HPDE6-E6E7 (cell line): ENCODE results near the gene CYP2B6.
"Not testable (repeated sequence)": the region's sequence is repeated elsewhere in the genome, so short reads cannot be mapped to it uniquely, and the experiment has no call there.

Experiments used
- DNase-seq: peaks from one replicate; pipeline ENCODE4 v3.0.0; 2011; ENCODE audit warnings: missing footprints; ENCODE audit errors: extremely low spot score

CYP2B6 gene

GRCh38 chr19:40980743-40981442, 10.2 kb upstream of the CYP2B6 start:
- not testable (repeated sequence) for DNase-seq

- DNase-seq, result no peak
Observed at GRCh38 chr19:40981591-40981990, 9.5 kb upstream of the CYP2B6 start.

GRCh38 chr19:40982594-40983101, 8.4 kb upstream of the CYP2B6 start:
- no peak for DNase-seq

- no peak for DNase-seq
Observed at GRCh38 chr19:40989453-40989852, 1.6 kb upstream of the CYP2B6 start.

- DNase-seq, result no peak
Observed at GRCh38 chr19:40995355-40995754, 4.3 kb downstream of the CYP2B6 start.

GRCh38 chr19:40999018-40999417, 7.9 kb downstream of the CYP2B6 start:
- not testable (repeated sequence) for DNase-seq

- DNase-seq, result no peak
Observed at GRCh38 chr19:41000310-41000737, 9.2 kb downstream of the CYP2B6 start.

GRCh38 chr19:41001243-41001971, 10.3 kb downstream of the CYP2B6 start:
- DNase-seq, result no peak

GRCh38 chr19:41003656-41004055, 12.6 kb downstream of the CYP2B6 start:
- not testable (repeated sequence) for DNase-seq

GRCh38 chr19:41009700-41010235, 18.7 kb downstream of the CYP2B6 start:
- DNase-seq, result no peak

- no peak for DNase-seq
Observed at GRCh38 chr19:41013359-41013758, 22.3 kb downstream of the CYP2B6 start.

- DNase-seq, result no peak
Observed at GRCh38 chr19:41014643-41015042, 23.6 kb downstream of the CYP2B6 start.

- DNase-seq, result no peak
Observed at GRCh38 chr19:41016488-41017071, 25.5 kb downstream of the CYP2B6 start.

- no peak for DNase-seq
Observed at GRCh38 chr19:41018736-41019290, 27.7 kb downstream of the CYP2B6 start.

GRCh38 chr19:41019346-41019745, 28.3 kb downstream of the CYP2B6 start:
- no peak for DNase-seq

GRCh38 chr19:41023193-41023592, 32.1 kb downstream of the CYP2B6 start:
- no peak for DNase-seq

- no peak for DNase-seq
Observed at GRCh38 chr19:41025411-41025810, 34.3 kb downstream of the CYP2B6 start.

GRCh38 chr19:41025871-41026270, 34.8 kb downstream of the CYP2B6 start:
- no peak for DNase-seq

GRCh38 chr19:41027273-41027967, 36.3 kb downstream of the CYP2B6 start:
- DNase-seq, result no peak

GRCh38 chr19:41029524-41030432, 38.7 kb downstream of the CYP2B6 start:
- DNase-seq, result no peak
